Neuronal stem cell (in vitro differentiated cells): ENCODE measurements around the gene LYL1.

Experiments used
- DNase-seq: peaks from one replicate; pipeline ENCODE4 v3.0.0-alpha.2; 2013; ENCODE audit warnings: low spot score
- H2AFZ ChIP-seq: one replicate; pipeline ENCODE4 v1.6.1; 2013; ENCODE audit warnings: mild to moderate bottlenecking, low read length, inconsistent platforms
- H2AK5ac ChIP-seq: 2 replicates; pipeline ENCODE4 v1.6.1; 2013; ENCODE audit warnings: low read depth, mild to moderate bottlenecking, inconsistent platforms, low read length, moderate library complexity, mixed read lengths
- H2BK120ac ChIP-seq: 2 replicates; pipeline ENCODE4 v1.6.1; 2013; ENCODE audit warnings: low read depth, mild to moderate bottlenecking, inconsistent platforms, low read length, moderate library complexity, mixed read lengths
- H2BK12ac ChIP-seq: one replicate; pipeline ENCODE4 v1.6.1; 2013; ENCODE audit warnings: low read length, inconsistent platforms
- H2BK15ac ChIP-seq: 2 replicates; pipeline ENCODE4 v1.6.1; 2013; ENCODE audit warnings: mild to moderate bottlenecking, low read length, inconsistent platforms, mixed read lengths
- H2BK5ac ChIP-seq: one replicate; pipeline ENCODE4 v1.6.1; 2013; ENCODE audit warnings: inconsistent platforms, mild to moderate bottlenecking, low read length, moderate library complexity
- H3K14ac ChIP-seq: one replicate; pipeline ENCODE4 v1.6.1; 2013; ENCODE audit warnings: low read length, inconsistent platforms
- H3K18ac ChIP-seq: 2 replicates; pipeline ENCODE4 v1.6.1; 2013; ENCODE audit warnings: low read length, inconsistent platforms
- H3K23ac ChIP-seq: 2 replicates; pipeline ENCODE4 v1.6.1; 2013; ENCODE audit warnings: low read depth, mild to moderate bottlenecking, mixed read lengths, low read length, inconsistent platforms; ENCODE audit not compliant: poor library complexity
- H3K27ac ChIP-seq: replicated peaks from 3 replicates; pipeline ENCODE4 v1.5.1; 2013; ENCODE audit warnings: low read length, inconsistent platforms
- H3K27me3 ChIP-seq, 3 experiments: 2 replicates each; pipeline ENCODE4 v1.6.1; 2013; ENCODE audit warnings: low read length in 3 of 3, mild to moderate bottlenecking in 2 of 3, inconsistent platforms in 1 of 3, low read depth in 1 of 3, mixed read lengths in 1 of 3, moderate library complexity in 1 of 3; ENCODE audit not compliant: control insufficient read depth in 3 of 3, insufficient read depth in 3 of 3
- H3K36me3 ChIP-seq, 2 donors: replicated peaks in 1 of 2; 2 replicates each; pipeline ENCODE4 v1.6.1; 2013; ENCODE audit warnings: low read length in 2 of 2; ENCODE audit not compliant: control insufficient read depth in 2 of 2, insufficient read depth in 2 of 2
- H3K4ac ChIP-seq: 2 replicates; pipeline ENCODE4 v1.6.1; 2013; ENCODE audit warnings: inconsistent platforms, mild to moderate bottlenecking, low read length, moderate library complexity
- H3K4me1 ChIP-seq, 2 donors: 1 replicate in 1 of 2; 2 replicates in 1 of 2; pipeline ENCODE4 v1.6.1; 2013; ENCODE audit warnings: low read length in 2 of 2, low read depth in 1 of 2; ENCODE audit not compliant: control insufficient read depth in 2 of 2, insufficient read depth in 1 of 2
- H3K4me2 ChIP-seq: one replicate; pipeline ENCODE4 v1.6.1; 2013; ENCODE audit warnings: mild to moderate bottlenecking, low read length, inconsistent platforms; ENCODE audit not compliant: insufficient read depth, poor library complexity, severe bottlenecking
- H3K4me3 ChIP-seq, 2 donors: 2 replicates each; pipeline ENCODE4 v1.5.1; 2013; ENCODE audit warnings: low read length in 2 of 2, mild to moderate bottlenecking in 2 of 2, inconsistent platforms in 1 of 2, moderate library complexity in 1 of 2
- H3K79me1 ChIP-seq: one replicate; pipeline ENCODE4 v1.6.1; 2013; ENCODE audit warnings: low read depth, mild to moderate bottlenecking, inconsistent platforms, low read length, moderate library complexity
- H3K9ac ChIP-seq: one replicate; pipeline ENCODE4 v1.6.1; 2013; ENCODE audit warnings: mild to moderate bottlenecking, low read depth, low read length, inconsistent platforms; ENCODE audit not compliant: poor library complexity
- H3K9me3 ChIP-seq, 2 donors: replicated peaks in 1 of 2; 2 replicates each; pipeline versions ENCODE3 to v1.6.1; 2013; ENCODE audit warnings: low read length in 2 of 2, mild to moderate bottlenecking in 2 of 2, inconsistent platforms in 1 of 2, low read depth in 1 of 2, mixed read lengths in 1 of 2, moderate library complexity in 1 of 2; ENCODE audit not compliant: control insufficient read depth in 2 of 2, insufficient read depth in 1 of 2
- H4K8ac ChIP-seq: one replicate; pipeline ENCODE4 v1.6.1; 2013; ENCODE audit warnings: low read depth, mild to moderate bottlenecking, inconsistent platforms, low read length, moderate library complexity
- H4K91ac ChIP-seq: one replicate; pipeline ENCODE4 v1.6.1; 2013; ENCODE audit warnings: low read length, low read depth, mild to moderate bottlenecking, inconsistent platforms; ENCODE audit not compliant: poor library complexity
- WGBS, 2 donors: extraction: QIAGEN DNeasy Blood & Tissue Kit; methylation state at CpG; one replicate each; pipeline ENCODE4 v1.1.7; 2013; ENCODE audit warnings: missing lambda C conversion rate in 2 of 2, mixed read lengths in 1 of 2; ENCODE audit not compliant: insufficient read length in 2 of 2, insufficient replicate concordance in 1 of 2; ENCODE audit errors: extremely low coverage in 2 of 2; 5-methylcytosine and 5-hydroxymethylcytosine counted together

The LYL1 gene

GRCh38 chr19:13119627-13120026 is 17.0 kb upstream of the LYL1 start:
- H3K9ac ChIP-seq: no peak overlapping the region
- H3K79me1 ChIP-seq: peaks cover 28% of the 10 kb centered on the region
- H3K18ac ChIP-seq: no peak overlapping the region
- no peak overlapping the region for H2AK5ac ChIP-seq
- H3K27me3 ChIP-seq: no peaks in the 10 kb centered on the region
- H2BK120ac ChIP-seq: no peak overlapping the region
- no peak overlapping the region for H3K4ac ChIP-seq
- H3K14ac ChIP-seq: no peak overlapping the region
- H3K23ac ChIP-seq: no peak overlapping the region
- H3K36me3 ChIP-seq: peaks cover 24 to 52% of the 10 kb centered on the region in 2 donors
- no peak overlapping the region for H2BK5ac ChIP-seq
- H3K9me3 ChIP-seq: no peaks in the 10 kb centered on the region
- WGBS, 2 donors: no CpG with 5 or more reads among the region's 8 CpGs
- peak overlapping the region; percentile 62 for H3K4me2 ChIP-seq
- H2BK15ac ChIP-seq: no peak overlapping the region
- H4K8ac ChIP-seq: no peak overlapping the region
- H3K27ac ChIP-seq: no peak overlapping the region
- H3K4me1 ChIP-seq: peaks cover 16 to 21% of the 10 kb centered on the region in 2 donors
- no peak overlapping the region for H4K91ac ChIP-seq
- H3K4me3 ChIP-seq: peak overlapping the region; percentile 80 to 96
- H2AFZ ChIP-seq: no peak overlapping the region
- H2BK12ac ChIP-seq: no peak overlapping the region
- DNase-seq: no peak

GRCh38 chr19:13118424-13119193 is 16.0 kb upstream of the LYL1 start:
- peak overlapping the region; percentile 83 for H2AFZ ChIP-seq
- H3K9ac ChIP-seq: peak overlapping the region; percentile 99
- H3K9me3 ChIP-seq: no peaks in the 10 kb centered on the region
- H4K8ac ChIP-seq: no peak overlapping the region
- peak overlapping the region; percentile 100 for H3K18ac ChIP-seq
- peak overlapping the region; percentile 98 for H2BK5ac ChIP-seq
- no CpG with 5 or more reads among the region's 57 CpGs for WGBS, 2 donors
- H3K27me3 ChIP-seq: no peaks in the 10 kb centered on the region
- DNase-seq: peak; percentile 71
- peak overlapping the region; percentile 62 for H3K23ac ChIP-seq
- H3K4ac ChIP-seq: peak overlapping the region; percentile 90
- H3K14ac ChIP-seq: peak overlapping the region; percentile 100
- H3K27ac ChIP-seq: peak overlapping the region; percentile 91
- peak overlapping the region; percentile 96 for H2BK120ac ChIP-seq
- peak overlapping the region; percentile 93 for H2BK15ac ChIP-seq
- peak overlapping the region; percentile 92 for H2BK12ac ChIP-seq
- H3K4me2 ChIP-seq: peak overlapping the region; percentile 62
- H3K36me3 ChIP-seq: peaks cover 22 to 48% of the 10 kb centered on the region in 2 donors
- peak overlapping the region; percentile 100 for H4K91ac ChIP-seq
- peak overlapping the region; percentile 98 for H2AK5ac ChIP-seq
- peaks cover 16 to 21% of the 10 kb centered on the region in 2 donors for H3K4me1 ChIP-seq
- peak overlapping the region; percentile 96 to 99 for H3K4me3 ChIP-seq
- peaks cover 26% of the 10 kb centered on the region for H3K79me1 ChIP-seq

- peak within 1 kb of the TSS; percentile 91 for H3K27ac ChIP-seq
- H3K4ac ChIP-seq: peak within 1 kb of the TSS; percentile 90
- H3K4me3 ChIP-seq: peak within 1 kb of the TSS; percentile 99 to 100
- no peaks in the 10 kb centered on the region for H3K27me3 ChIP-seq
- no CpG with 5 or more reads among the region's 65 CpGs for WGBS, 2 donors
- peak within 1 kb of the TSS; percentile 100 for H3K14ac ChIP-seq
- peaks cover 22% of the 10 kb centered on the region for H3K79me1 ChIP-seq
- peak within 1 kb of the TSS; percentile 93 for H2BK15ac ChIP-seq
- no peak within 1 kb of the TSS for H4K8ac ChIP-seq
- H3K4me1 ChIP-seq: peaks cover 16 to 19% of the 10 kb centered on the region in 2 donors
- peak within 1 kb of the TSS; percentile 98 for H2BK5ac ChIP-seq
- peak within 1 kb of the TSS; percentile 62 for H3K4me2 ChIP-seq
- H3K9me3 ChIP-seq: no peaks in the 10 kb centered on the region
- peak; percentile 86 for DNase-seq
- peaks cover 19 to 48% of the 10 kb centered on the region in 2 donors for H3K36me3 ChIP-seq
- peak within 1 kb of the TSS; percentile 100 for H3K18ac ChIP-seq
- H3K9ac ChIP-seq: peak within 1 kb of the TSS; percentile 99
- peak within 1 kb of the TSS; percentile 98 for H2AFZ ChIP-seq
- peak within 1 kb of the TSS; percentile 98 for H2AK5ac ChIP-seq
- H3K23ac ChIP-seq: peak within 1 kb of the TSS; percentile 62
- H4K91ac ChIP-seq: peak within 1 kb of the TSS; percentile 100
- H2BK12ac ChIP-seq: peak within 1 kb of the TSS; percentile 92
- peak within 1 kb of the TSS; percentile 96 for H2BK120ac ChIP-seq
Measured at GRCh38 chr19:13117772-13118423, 15.2 kb upstream of the LYL1 start, which contains the start of gene NACC1. TSS of gene NACC1 (plus strand) at chr19:13118264. CDS start at chr19:13135208, 16,944 bp downstream.
